GM19240 (cell line): ENCODE measurements around the gene RIPK3.
A peak's percentile ranks its signal among the peaks of the same experiment; 100 is the strongest.
"Not testable (repeated sequence)": the region's sequence is repeated elsewhere in the genome, so short reads cannot be mapped to it uniquely, and the experiment has no call there.

Source experiments
- DNase-seq: peaks from one replicate; pipeline ENCODE4 v3.0.0; 2011; ENCODE audit warnings: low spot score; ENCODE audit not compliant: insufficient read length

RIPK3 gene

GRCh38 chr14:24348186-24348585 is 8.4 kb upstream of the RIPK3 start:
- no peak for DNase-seq

DNA sequence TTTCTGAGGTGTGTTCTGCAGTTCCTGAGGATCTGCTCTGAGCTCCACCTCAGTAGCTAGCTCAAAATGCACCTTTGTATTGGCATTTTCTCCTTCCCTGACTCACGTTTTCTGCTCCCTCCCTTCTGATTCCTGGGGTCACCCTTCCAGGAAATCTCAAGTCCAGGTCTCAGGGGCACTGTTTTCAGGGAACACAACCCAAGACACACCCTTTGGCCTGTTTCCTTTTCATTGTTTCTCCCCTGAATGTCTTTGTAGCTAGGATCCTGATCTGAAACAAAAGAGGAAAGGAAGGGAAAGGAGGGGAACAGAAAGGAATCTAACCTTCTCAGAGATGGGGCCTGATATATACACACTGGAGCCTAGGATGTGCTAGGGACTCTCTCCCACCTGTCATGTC is 7.3 kb upstream of the RIPK3 start:
- no peak for DNase-seq

DNA sequence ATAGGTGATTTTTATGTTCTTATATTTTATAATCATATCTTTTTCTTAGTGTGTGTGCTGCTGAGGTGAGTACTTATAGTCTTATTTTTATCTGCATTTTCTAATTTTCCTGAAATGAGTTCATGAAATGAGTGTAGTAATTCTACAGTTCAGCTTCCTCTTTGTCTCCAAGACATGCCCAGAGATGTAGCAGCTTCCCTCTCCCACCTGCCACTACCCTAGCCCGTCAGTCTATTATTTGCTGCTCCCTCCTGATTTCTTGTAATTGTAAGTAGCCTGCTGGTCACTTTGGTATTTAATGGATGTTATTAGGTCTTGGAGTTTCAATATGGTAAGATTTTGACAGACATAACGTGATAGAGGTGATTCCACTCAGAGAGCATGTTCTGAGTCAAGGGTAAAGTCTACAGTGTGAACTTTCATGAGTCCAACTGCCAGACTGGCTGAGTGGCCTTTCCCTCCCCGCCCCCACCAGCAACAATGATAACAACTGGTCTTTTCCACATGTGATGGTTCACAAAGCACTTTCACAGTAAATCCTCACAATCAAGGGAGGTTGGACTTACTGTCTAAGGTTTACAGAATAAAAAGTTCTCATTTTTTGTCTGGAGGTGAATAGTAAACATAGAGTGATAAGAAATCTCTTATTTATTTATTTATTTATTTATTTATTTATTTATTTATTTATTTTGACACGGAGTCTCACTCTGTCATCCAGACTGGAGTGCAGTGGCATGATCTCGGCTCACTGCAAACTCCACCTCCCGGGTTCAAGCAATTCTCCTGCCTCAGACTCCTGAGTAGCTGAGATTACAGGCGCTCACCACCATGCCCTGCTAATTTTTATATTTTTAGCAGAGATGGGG is 4.2 kb upstream of the RIPK3 start:
- no peak for DNase-seq

DNA sequence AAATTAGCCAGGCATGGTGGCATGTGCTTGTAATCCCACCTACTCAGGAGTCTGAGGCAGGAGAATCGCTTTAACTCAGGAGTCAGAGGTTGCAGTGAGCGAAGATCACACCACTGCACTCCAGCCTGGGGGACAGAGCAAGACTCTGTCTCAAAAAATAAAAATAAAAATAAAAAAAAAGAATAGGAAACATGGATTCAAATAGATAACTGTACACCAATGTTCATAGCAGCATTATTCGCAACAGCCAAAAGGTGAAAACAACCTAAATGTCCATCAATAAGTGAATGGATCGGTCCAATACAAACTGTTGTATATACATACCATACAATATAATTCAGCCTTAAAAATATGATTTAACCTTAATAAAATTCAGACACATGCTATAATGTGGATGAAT is 3.1 kb upstream of the RIPK3 start:
- no peak for DNase-seq

DNA sequence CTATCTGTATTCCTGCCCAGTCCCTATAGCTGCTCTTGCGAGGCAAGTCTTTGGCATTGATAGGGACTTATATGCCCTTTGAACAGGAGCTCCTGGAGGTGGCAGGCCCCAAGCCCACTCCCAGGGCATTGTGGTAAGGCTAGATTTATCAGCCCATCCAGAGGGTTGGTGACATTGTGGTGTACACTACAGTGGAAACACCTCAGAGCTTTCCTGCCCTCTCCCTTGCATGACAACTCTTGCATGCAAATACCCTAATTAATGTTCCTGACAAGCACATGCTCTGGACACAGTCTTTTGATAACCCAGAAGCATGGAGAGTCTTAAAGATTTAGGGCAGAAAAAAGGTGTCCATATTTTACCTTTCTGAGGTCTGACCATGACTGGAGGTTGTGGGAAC is 815 bp upstream of the RIPK3 start:
- no peak for DNase-seq

DNA sequence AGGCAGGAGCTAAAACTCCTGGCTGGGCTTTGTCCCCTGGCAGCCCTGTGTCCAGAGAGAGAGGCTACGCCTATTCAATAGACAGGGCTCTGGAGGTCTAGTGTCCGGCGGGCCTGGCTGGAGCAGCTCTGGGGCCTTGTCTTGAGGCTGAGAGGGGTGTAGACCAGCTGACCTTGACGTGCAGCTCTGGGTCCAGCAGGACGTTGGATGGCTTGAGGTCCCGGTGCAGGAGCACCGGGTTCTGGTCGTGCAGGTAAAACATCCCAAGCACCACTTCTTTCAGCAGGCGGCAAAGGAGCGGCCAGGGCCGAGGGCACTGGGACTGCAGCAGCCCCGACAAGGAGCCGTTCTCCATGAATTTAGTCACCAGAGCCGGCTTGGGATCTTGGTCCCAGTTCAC is 948 bp downstream of the RIPK3 start:
- DNase-seq, result no peak

DNA sequence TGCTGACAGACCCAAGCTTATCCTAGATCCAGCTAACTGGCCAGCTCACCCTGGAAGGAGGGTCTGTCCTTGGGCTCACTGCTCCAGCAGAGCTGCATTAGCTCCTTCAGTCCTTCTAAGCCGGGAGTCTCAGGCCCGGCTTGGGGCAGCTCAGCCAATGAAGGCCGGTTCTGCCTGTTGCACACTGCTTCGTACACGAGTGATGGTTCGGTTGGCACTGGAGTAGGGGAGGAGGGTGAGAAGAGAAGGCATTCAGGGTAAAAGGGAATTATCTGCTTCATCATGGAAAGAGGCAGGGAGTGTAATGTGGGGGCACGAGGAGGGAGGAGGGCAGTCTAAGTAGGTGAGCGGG is 2.0 kb downstream of the RIPK3 start:
- no peak for DNase-seq

- DNase-seq, result no peak
Observed at GRCh38 chr14:24337144-24337823, 2.5 kb downstream of the RIPK3 start.

DNA sequence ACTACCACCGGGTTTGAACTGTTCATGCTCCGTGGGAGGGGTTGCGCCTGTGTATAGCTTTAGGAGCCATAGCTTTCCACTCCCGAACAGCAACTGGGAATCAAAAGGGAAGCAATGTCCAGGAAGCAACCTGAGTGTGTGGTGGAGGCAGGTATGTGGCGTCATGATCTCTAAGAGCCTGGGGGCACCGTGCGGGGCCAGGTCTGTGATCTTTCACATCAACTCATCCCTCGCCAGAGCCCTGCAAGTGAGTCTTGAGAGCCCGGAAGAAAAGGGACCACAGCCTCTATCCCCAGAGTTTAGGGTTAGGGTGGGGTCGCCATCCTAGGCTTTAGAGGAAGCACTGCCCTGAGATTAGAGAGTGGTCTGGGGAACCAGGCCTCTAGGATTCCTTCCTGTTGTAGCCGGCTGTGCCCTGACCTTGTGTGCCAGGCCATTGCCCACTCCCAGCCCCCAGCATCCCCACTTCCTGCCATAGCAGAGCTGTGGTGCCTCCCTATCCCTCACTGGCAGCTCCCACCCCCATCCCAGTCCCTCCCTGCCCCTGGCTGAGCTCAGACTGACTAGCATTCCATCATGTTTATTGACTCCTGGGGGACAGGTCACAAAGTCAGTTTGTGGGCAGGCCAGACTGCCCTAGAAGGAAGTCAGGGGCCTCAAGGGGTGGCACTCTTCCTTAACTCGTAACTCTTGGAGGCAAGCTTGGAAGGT is 4.2 kb downstream of the RIPK3 start:
- DNase-seq, result no peak

GRCh38 chr14:24334431-24335291 is 5.1 kb downstream of the RIPK3 start, which contains the start of gene ADCY4:
TSS of gene ADCY4 (minus strand) at chr14:24335071. CDS start at chr14:24334652, 419 bp downstream.
- DNase-seq, result no peak

DNA sequence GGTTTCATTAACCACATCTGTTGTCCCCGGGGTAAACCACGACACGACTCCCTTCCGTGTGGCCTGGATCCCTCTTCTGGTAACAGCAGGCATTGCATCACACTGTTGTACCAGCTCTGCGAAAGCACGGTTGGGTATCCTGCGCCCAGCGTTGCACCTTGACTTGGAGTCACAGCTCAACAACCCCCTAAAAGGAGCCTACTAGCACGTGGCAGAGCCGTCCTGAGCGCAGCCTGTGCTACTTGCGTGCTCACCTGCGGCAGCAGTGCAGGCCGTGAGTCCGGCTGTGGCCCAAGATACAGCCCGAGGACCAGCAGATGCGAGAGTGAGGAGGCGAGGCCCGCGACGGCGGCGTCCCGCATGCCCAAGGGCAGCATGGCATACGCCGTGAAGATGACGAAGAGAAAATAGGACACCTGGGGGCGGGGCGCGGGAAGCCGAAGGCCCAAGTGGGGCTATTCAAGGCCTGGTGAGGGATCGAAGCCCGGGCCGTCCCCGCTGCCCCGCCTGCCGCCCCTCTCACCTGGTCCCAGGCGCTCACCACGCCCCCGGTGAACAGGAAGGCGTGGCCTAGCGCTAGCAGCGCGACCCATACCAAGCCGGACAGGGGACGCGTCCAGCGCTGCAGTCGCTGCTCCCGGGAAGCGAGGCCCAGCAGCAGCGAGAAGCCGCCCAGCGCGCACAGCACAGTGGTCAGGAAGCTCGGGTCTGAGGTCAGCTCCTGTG is 7.4 kb downstream of the RIPK3 start:
- DNase-seq, result peak; percentile 85

DNA sequence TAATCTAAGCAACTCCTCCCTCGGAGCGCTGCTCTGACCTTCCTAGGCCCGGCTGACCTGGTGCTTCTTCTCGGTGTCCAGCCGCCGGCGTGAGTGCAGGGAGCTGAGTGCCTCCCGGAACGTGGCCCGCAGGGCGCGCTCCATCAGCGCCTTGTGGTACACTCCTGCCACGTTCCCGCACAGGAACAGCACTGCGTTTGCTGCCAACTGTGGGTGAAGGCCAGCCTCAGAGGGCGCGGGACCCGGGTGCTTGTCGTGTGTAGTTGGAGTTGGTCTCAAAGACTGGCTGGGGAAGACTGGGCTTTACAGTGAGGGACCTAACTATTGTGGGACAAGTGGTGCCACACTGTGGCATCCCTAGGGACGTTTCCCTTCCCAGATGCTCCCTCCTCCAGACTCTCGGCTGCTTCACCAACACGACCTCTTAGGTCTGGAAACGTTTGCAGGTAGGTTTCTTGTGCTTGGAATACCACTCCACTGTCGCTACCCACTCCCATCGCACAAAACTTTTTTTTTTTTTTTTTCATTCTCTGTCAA is 8.0 kb downstream of the RIPK3 start:
- no peak for DNase-seq

DNA sequence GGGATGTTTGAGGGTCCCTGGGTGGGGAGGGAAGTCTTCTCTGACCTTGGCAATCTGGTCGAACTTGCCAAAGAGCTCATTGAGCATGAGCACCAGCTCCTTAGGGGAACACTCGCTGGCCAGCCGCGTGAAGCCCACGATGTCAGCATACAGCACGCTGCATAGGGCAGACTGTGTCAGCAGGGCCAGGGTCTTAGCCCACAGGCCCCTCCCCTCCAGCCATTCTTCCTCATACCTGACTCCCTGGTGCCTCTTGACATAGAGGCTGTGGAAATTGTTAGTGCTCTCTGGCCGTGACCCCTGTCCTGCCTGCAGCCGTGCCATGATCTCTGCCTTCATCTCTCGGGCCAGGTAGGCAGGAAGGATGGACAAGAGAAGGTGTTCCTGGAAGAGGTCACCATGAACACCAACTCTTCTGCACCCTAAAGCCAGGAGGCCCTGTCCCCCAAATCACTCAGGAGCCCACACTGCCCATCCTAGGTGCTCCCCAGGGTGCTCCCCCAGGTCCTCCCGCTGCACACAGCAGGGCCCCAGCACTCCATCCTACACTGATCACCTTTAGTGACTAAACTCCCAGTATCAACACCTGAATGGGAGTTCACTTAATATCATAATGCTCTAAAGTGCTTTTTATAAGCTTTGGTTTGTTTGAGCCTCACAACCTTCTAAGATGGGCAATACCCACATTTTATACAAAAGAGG is 8.7 kb downstream of the RIPK3 start:
- DNase-seq, result no peak

DNA sequence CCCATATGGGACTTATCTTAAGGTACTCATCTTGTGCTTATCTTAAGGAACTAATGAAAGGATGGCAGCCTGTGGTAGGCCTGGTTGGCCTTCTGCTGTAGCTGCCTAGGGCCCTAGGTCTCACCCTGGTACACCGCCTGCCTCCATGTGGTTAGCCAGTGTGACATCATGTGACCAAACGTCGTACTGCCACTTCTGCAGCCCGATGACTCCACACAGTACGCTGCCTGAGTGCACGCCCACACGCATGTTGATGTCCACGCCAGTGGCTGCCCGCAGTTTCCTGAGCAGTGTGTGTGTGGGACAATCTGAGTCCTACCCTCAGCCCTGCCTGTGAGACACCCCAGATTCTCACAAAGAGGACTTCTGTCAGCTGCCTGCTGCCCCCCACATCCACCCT is 10.1 kb downstream of the RIPK3 start:
- DNase-seq, result no peak

DNA sequence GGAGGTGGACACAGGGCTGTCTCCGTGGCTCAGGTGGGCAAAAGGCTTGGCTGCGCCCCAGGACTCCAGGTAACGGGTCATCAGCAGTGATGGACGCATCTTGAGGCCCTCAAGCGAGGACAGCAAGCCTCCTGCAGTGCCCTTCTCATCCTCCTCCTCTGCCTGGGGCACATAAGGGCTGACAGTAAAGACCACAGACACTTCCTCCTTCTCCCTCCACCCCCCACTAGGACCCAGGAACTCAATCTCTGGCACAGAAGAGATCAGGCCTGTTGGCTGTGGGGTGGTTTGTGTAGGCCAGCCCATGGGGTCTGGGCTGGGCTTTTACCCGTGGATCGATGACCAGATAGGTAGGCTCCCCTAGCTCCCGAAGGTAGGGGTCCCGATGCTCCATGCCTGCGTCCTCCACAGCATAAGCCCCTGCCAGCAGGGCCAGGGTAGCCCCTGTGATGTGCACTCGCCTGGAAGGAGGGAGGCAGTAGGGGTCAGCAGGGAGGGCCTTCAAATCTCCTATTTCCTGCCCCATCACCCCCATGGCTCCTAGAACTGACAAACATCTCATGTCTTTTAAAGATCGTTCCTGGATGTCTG is 10.6 kb downstream of the RIPK3 start:
- DNase-seq, result no peak

DNA sequence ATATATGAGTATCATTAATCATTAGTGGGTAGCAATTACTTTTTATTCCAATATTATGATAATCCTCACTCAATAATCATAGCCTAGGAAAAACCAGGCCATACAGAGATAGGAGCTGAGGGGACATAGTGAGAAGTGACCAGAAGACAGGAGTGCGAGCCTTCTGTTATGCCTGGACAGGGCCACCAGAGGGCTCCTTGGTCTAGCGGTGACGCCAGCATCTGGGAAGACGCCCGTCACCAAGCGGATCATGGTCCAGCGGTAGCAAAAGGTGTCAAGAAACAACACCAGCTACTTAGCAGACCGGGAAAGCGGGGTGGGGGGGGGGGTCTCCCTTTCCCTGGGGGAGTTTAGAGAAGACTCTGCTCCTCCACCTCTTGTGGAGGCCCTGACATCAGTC is 11.9 kb downstream of the RIPK3 start:
- DNase-seq, result not testable (repeated sequence)

GRCh38 chr14:24327303-24327702 is 12.5 kb downstream of the RIPK3 start:
- no peak for DNase-seq

- no peak for DNase-seq
Observed at GRCh38 chr14:24325963-24326362, 13.8 kb downstream of the RIPK3 start.

- no peak for DNase-seq
Observed at GRCh38 chr14:24325041-24325530, 14.7 kb downstream of the RIPK3 start.
